SK-N-SH (cell line): ENCODE results near the gene BRD3. TPM values are rescaled to one million over a fixed set of nuclear protein-coding genes. Genes with fewer than 3 reads are reported as not detected.

Source experiments
- CTCF ChIA-PET: fragments of 300-600, 350-600 bp; formaldehyde crosslinking; extraction: SDS; loops from one replicate; lab custom pipeline; 2021; lab: Yijun Ruan, JAX
- POLR2A ChIA-PET: fragments of 350-600 bp; sonication (Branson Sonifier 250); formaldehyde crosslinking; extraction: SDS; loops from one replicate; lab custom pipeline; 2020; ENCODE audit warnings: antibody characterized with exemption, inconsistent platforms; lab: Yijun Ruan, JAX
- DNase-seq: peaks from one replicate; pipeline ENCODE4 v3.0.0; 2012
- H2AFZ ChIP-seq: fragments of 200-600 bp; sonication (generic); 2 replicates; pipeline ENCODE4 v1.8.1; 2016; ENCODE audit warnings: antibody characterized with exemption, mild to moderate bottlenecking, low read depth
- H3F3A ChIP-seq: fragments of 200-600 bp; sonication (generic); replicated peaks from 2 replicates; pipeline ENCODE3; 2016; ENCODE audit warnings: antibody characterized with exemption, mild to moderate bottlenecking; ENCODE audit not compliant: insufficient read depth
- H3K27ac ChIP-seq, 2 experiments: fragments of 200-500 bp in 1 of 2; fragments of 200-600 bp in 1 of 2; sonication (Bioruptor generic) in 1 of 2; sonication (generic), shearing (Covaris generic) in 1 of 2; 2 replicates each; pipeline versions ENCODE4 v1.5.1 to v1.6.1; 2014 to 2016; ENCODE audit warnings: low read depth in 2 of 2, inconsistent platforms in 1 of 2, low read length in 1 of 2, mild to moderate bottlenecking in 1 of 2, mixed read lengths in 1 of 2
- H3K27me3 ChIP-seq: fragments of 200-600 bp; sonication (generic), shearing (Covaris generic); 2 replicates; pipeline ENCODE4 v1.6.1; 2016; ENCODE audit warnings: mixed run types; ENCODE audit not compliant: insufficient read depth
- H3K36me3 ChIP-seq, 2 experiments: fragments of 200-500 bp in 1 of 2; fragments of 200-600 bp in 1 of 2; sonication (Bioruptor generic) in 1 of 2; sonication (generic) in 1 of 2; replicated peaks in 1 of 2; 2 replicates each; pipeline versions ENCODE3 to v1.5.1; 2014 to 2016; ENCODE audit warnings: low read length in 1 of 2, mild to moderate bottlenecking in 1 of 2; ENCODE audit not compliant: insufficient read depth in 2 of 2, control insufficient read depth in 1 of 2
- H3K4me1 ChIP-seq, 2 experiments: fragments of 200-500 bp in 1 of 2; fragments of 200-600 bp in 1 of 2; sonication (Bioruptor generic) in 1 of 2; sonication (generic), shearing (Covaris generic) in 1 of 2; 2 replicates each; pipeline versions ENCODE4 v1.5.1 to v1.6.1; 2014 to 2016; ENCODE audit warnings: low read depth in 1 of 2, low read length in 1 of 2, mixed run types in 1 of 2; ENCODE audit not compliant: insufficient read depth in 2 of 2, control insufficient read depth in 1 of 2
- H3K4me2 ChIP-seq: fragments of 200-600 bp; sonication (generic), shearing (Covaris generic); 2 replicates; pipeline ENCODE4 v1.6.1; 2017; ENCODE audit warnings: mixed run types
- H3K4me3 ChIP-seq, 2 experiments: fragments of 200-500 bp in 1 of 2; fragments of 200-600 bp in 1 of 2; sonication (Bioruptor generic) in 1 of 2; sonication (generic), shearing (Covaris generic) in 1 of 2; 2 replicates each; pipeline versions ENCODE4 v1.5.1 to v1.8.1; 2014 to 2016; ENCODE audit warnings: low read depth in 2 of 2, inconsistent platforms in 1 of 2, low read length in 1 of 2, mild to moderate bottlenecking in 1 of 2, mixed read lengths in 1 of 2, moderate library complexity in 1 of 2
- H3K79me2 ChIP-seq: fragments of 200-600 bp; sonication (generic); 2 replicates; pipeline ENCODE4 v1.8.1; 2017; ENCODE audit warnings: mild to moderate bottlenecking; ENCODE audit not compliant: insufficient read depth
- H3K9ac ChIP-seq: fragments of 200-600 bp; sonication (generic); 2 replicates; pipeline ENCODE4 v1.6.1; 2017; ENCODE audit warnings: mixed run types
- H3K9me2 ChIP-seq: fragments of 200-600 bp; sonication (generic); 2 replicates; pipeline ENCODE4 v1.6.1; 2017; ENCODE audit warnings: mixed run types
- H3K9me3 ChIP-seq: fragments of 200-600 bp; sonication (generic); 2 replicates; pipeline ENCODE4 v1.6.1; 2017; ENCODE audit warnings: mixed run types, mild to moderate bottlenecking, moderate library complexity
- H4K20me1 ChIP-seq: fragments of 200-600 bp; sonication (generic); 2 replicates; pipeline ENCODE4 v1.6.1; 2017; ENCODE audit warnings: mild to moderate bottlenecking, mixed run types; ENCODE audit not compliant: insufficient read depth
- CHD2 ChIP-seq: fragments of 150-350 bp; IDR thresholded peaks from 2 replicates; pipeline ENCODE4 v1.6.1; 2018; ENCODE audit warnings: low read length; ENCODE audit not compliant: partially characterized antibody
- EP300 ChIP-seq, 2 experiments: IDR thresholded peaks; 2 replicates each; pipeline versions ENCODE4 v1.4.0 to v1.6.1; 2012; ENCODE audit warnings: borderline replicate concordance in 1 of 2, low read depth in 1 of 2, low read length in 1 of 2
- EZH2phosphoT487 ChIP-seq: fragments of 200-600 bp; sonication (generic); IDR thresholded peaks from 2 replicates; pipeline ENCODE4 v1.6.1; 2017; ENCODE audit warnings: low read depth, mixed run types, mild to moderate bottlenecking, antibody characterized with exemption, moderate library complexity, borderline replicate concordance
- FOSL2 ChIP-seq: IDR thresholded peaks from 2 replicates; pipeline ENCODE4 v1.4.0; 2012; ENCODE audit warnings: low read depth, mild to moderate bottlenecking, moderate library complexity, borderline replicate concordance
- FOXJ3 ChIP-seq: sonication (generic); formaldehyde crosslinking; IDR thresholded peaks from 2 replicates; pipeline ENCODE4 v1.5.1; 2020; ENCODE audit warnings: mild to moderate bottlenecking, missing genetic modification reagents
- FOXM1 ChIP-seq: IDR thresholded peaks from 2 replicates; pipeline ENCODE4 v1.4.0; 2012; ENCODE audit warnings: low read depth, mild to moderate bottlenecking
- GABPA ChIP-seq: IDR thresholded peaks from 2 replicates; pipeline ENCODE4 v1.4.0; 2012; ENCODE audit warnings: low read depth, mild to moderate bottlenecking
- GATA2 ChIP-seq: sonication (generic); formaldehyde crosslinking; IDR thresholded peaks from 2 replicates; pipeline ENCODE4 v1.5.0; 2020; ENCODE audit warnings: mild to moderate bottlenecking, missing genetic modification reagents
- MXI1 ChIP-seq: IDR thresholded peaks from 2 replicates; pipeline ENCODE4 v1.6.1; 2012; ENCODE audit warnings: mild to moderate bottlenecking, low read depth, low read length, improper control_type of control experiment
- NRF1 ChIP-seq: IDR thresholded peaks from 2 replicates; pipeline ENCODE4 v1.6.1; 2012; ENCODE audit warnings: low read depth, mild to moderate bottlenecking, low read length
- POLR2AphosphoS5 ChIP-seq: IDR thresholded peaks from 2 replicates; pipeline ENCODE4 v1.6.1; 2012; ENCODE audit warnings: low read depth, low read length
- RAD21 ChIP-seq: IDR thresholded peaks from 2 replicates; pipeline ENCODE4 v1.6.1; 2012; ENCODE audit warnings: mild to moderate bottlenecking, low read length
- RCOR1 ChIP-seq: fragments of 150-350 bp; IDR thresholded peaks from 2 replicates; pipeline ENCODE4 v1.6.1; 2017; ENCODE audit warnings: antibody characterized with exemption, low read length
- RXRA ChIP-seq: IDR thresholded peaks from 2 replicates; pipeline ENCODE4 v1.4.0; 2012; ENCODE audit warnings: low read depth, mild to moderate bottlenecking, borderline replicate concordance
- SMC3 ChIP-seq: IDR thresholded peaks from 2 replicates; pipeline ENCODE4 v1.6.1; 2012; ENCODE audit warnings: low read depth, low read length, improper control_type of control experiment
- WGBS: methylation state at CpG from one replicate; pipeline ENCODE4 v1.1.6; 2017; ENCODE audit warnings: low lambda C conversion rate; 5-methylcytosine and 5-hydroxymethylcytosine counted together
- polyA plus RNA-seq, 3 experiments: library from polyadenylated mRNA; depleted of rRNA; stranded (reverse); fragments of >200 nt; gene quantifications; 2 replicates each; pipeline ENCODE4 v1.2.3, GENCODE V29; 2012
- TF ChIP-seq, protein P1 (sequence below): fragments of 200-600 bp; sonication (generic); IDR thresholded peaks from 2 replicates; pipeline ENCODE4 v1.6.1; 2017; ENCODE audit warnings: antibody characterized with exemption, mild to moderate bottlenecking, moderate library complexity

The BRD3 gene
- polyA plus RNA-seq, 1 of the 3 experiments (the other 2 are of a cell fraction): 11.4 TPM

DNA sequence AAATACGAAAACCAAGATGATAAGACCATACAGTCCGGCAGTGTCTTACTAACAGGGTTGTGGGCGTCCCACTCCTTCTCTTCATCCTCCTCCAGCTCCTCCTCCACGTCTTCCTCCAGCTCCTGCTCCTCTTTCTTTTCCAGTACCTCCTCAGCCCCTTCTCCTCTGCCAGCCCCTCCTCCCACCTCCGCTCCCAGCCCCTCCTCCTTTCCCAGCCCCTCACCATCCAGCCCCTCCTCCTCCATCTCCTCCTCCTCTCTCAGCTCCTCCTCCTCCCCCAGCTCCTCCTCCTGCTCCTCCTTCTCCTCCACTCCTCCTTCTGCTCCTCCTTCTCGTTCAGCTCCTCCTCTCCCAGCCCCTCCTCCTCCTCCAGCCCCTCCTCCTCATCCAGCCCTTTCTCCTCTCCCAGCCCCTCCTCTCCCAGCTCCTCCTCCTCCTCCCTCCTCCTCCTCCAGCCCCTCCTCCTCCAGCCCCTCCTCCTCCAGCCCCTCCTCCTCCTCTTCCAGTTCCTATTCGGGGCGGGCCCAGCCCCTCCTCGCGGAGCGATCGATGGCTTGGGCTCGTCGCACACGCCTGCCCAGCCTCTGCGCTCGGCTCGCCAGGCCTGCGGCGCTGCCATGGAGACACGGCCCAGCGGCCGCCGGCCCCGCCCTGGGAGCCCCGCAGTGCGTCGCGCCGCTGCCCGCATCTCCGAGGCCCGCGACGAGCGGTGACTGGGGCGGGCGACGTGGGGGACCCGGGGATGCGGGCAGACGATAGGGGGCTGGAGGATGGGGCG lies 42.8 kb downstream of the BRD3 start, which contains the start of gene BRD3OS (continued):
- TF ChIP-seq, protein P1, sequence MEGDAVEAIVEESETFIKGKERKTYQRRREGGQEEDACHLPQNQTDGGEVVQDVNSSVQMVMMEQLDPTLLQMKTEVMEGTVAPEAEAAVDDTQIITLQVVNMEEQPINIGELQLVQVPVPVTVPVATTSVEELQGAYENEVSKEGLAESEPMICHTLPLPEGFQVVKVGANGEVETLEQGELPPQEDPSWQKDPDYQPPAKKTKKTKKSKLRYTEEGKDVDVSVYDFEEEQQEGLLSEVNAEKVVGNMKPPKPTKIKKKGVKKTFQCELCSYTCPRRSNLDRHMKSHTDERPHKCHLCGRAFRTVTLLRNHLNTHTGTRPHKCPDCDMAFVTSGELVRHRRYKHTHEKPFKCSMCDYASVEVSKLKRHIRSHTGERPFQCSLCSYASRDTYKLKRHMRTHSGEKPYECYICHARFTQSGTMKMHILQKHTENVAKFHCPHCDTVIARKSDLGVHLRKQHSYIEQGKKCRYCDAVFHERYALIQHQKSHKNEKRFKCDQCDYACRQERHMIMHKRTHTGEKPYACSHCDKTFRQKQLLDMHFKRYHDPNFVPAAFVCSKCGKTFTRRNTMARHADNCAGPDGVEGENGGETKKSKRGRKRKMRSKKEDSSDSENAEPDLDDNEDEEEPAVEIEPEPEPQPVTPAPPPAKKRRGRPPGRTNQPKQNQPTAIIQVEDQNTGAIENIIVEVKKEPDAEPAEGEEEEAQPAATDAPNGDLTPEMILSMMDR: no peak
- TF ChIP-seq SMC3 (0 out of 2 replicates have a peak, but pooled peaks have one; percentile 1), FOSL2 (no peak), FOXM1 (no peak), NRF1 (peak; percentile 22; the same call in 1 of the 2 replicates), MXI1 (peak; percentile 76)

DNA sequence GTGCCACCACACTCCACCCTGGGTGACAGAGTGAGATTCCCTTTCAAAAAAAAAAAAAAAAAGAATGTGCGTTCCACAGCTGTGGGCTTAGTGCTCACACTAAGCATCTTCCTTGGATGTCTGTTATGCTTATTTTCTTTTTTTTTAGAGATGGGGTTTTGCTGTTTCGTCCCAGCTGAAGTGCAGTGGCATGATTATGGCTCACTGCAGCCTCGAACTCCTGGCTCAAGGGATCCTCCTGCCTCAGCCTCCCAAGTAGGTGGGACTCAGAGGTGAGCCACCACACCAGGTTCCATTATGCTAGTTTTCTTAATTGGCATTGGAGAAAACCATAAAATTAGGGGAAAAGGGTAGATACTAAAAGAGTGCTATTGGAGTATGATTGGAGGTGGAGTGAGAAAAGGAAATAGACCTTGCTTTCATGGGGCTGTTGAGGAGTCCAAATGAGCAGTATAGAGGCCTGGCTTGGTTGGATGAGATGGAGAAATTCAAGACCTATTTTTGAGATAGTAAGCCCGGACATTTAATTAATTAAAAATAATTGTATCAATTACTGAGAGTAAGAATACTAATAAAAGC lies 43.5 kb downstream of the BRD3 start:
- Histone ChIP-seq H3K9me3 (no peaks in the 10 kb centered on the region), H3K9ac (no peak overlapping the region), H4K20me1 (no peaks in the 10 kb centered on the region), H3K4me1 (peaks cover 0 to 12% of the 10 kb centered on the region in 2 experiments; a peak in 1 of 4 replicates), H3K79me2 (peaks cover 6% of the 10 kb centered on the region; the same call in 1 of the 2 replicates), H3K9me2 (no peaks in the 10 kb centered on the region), H3K4me3 (peak overlapping the region; percentile 41 to 45; a peak in 3 of 4 replicates), H2AFZ (peak overlapping the region; percentile 77), H3K27ac (peak overlapping the region; percentile 39 to 50; a peak in 3 of 4 replicates), H3F3A (peaks cover 10% of the 10 kb centered on the region), H3K36me3 (peaks cover 6 to 18% of the 10 kb centered on the region in 2 experiments), H3K27me3 (no peaks in the 10 kb centered on the region), H3K4me2 (peak overlapping the region; percentile 45; the same call in 1 of the 2 replicates)
- POLR2A ChIA-PET: no interaction called here
- CTCF ChIA-PET: interaction anchor here (1.0 to 2.1 kb wide), 3 partner anchors 30 to 281 kb away, joined by 3 to 15 read pairs (median 6); no protein-coding TSS in a partner anchor
- WGBS: 69% methylated on average over 4 of the region's 4 CpGs
- DNase-seq: peak; percentile 19
- TF ChIP-seq FOXM1 (no peak), GATA2 (no peak), POLR2AphosphoS5 (no peak)

DNA sequence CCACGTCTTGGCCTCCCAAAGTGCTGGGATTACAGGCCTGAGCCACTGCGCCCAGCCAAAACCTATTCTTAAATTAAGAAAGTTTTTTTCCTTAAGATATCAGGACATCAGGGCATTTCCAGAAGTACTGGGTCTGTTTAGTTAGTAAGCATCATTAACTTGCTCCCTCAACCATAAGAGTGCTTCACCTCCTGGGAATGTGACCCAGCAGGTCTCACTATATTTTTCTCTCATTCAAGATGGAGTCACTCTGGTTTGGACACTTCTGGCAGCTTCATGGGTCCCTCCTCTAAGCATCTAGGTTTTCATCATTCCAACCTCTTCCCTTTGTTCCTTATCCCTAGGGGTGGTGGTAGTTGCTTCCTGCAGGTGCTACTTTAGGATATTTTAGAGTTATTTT lies 52.9 kb downstream of the BRD3 start:
- H3K9ac ChIP-seq: no peak overlapping the region
- POLR2A ChIA-PET: no interaction called here
- H3K27ac ChIP-seq: no peak overlapping the region
- H3K4me3 ChIP-seq: no peak overlapping the region
- H3K4me1 ChIP-seq: peaks cover 0 to 6% of the 10 kb centered on the region in 2 experiments; a peak in 1 of 4 replicates
- H3K9me2 ChIP-seq: no peaks in the 10 kb centered on the region
- no peak overlapping the region for H2AFZ ChIP-seq
- H3K36me3 ChIP-seq: no peaks in the 10 kb centered on the region
- DNase-seq: no peak
- no peaks in the 10 kb centered on the region for H3K27me3 ChIP-seq
- CTCF ChIA-PET: interaction anchor here (0.8 to 1.5 kb wide), 3 partner anchors 232 to 272 kb away, joined by 3 read pairs; no protein-coding TSS in a partner anchor
- H3K79me2 ChIP-seq: no peaks in the 10 kb centered on the region
- TF ChIP-seq FOSL2: no peak
- TF ChIP-seq RAD21: no peak
- TF ChIP-seq FOXM1: no peak
- no peak for TF ChIP-seq RCOR1
- TF ChIP-seq EP300 (IDR thresholded peaks at IDR 0.05; ENCODE audit: borderline replicate concordance in 1 of 2, low read depth in 1 of 2, low read length in 1 of 2): no peak
- TF ChIP-seq RXRA: no peak
- TF ChIP-seq EZH2phosphoT487: no peak
- TF ChIP-seq, protein P1: no peak
- TF ChIP-seq GATA2: no peak
- no peak for TF ChIP-seq FOXJ3 (CRISPR knock-in tag)
- TF ChIP-seq CHD2: no peak
- no peak for TF ChIP-seq GABPA
- no peaks in the 10 kb centered on the region for H3K9me3 ChIP-seq
- 81% methylated on average over 2 of the region's 2 CpGs for WGBS
- H4K20me1 ChIP-seq: no peaks in the 10 kb centered on the region
- H3K4me2 ChIP-seq: no peak overlapping the region
- H3F3A ChIP-seq: no peaks in the 10 kb centered on the region
